HG02678 (cell line): ENCODE data around the gene ACTG1.

Source experiments
- ATAC-seq: cut with Tn5 transposase; IDR thresholded peaks from one replicate; pipeline ENCODE4 v1.9.1; 2021; ENCODE audit warnings: mild to moderate bottlenecking, moderate library complexity; ENCODE audit not compliant: unreplicated experiment

ACTG1 gene

GRCh38 chr17:81483085-81483861 lies 29.3 kb downstream of the ACTG1 start:
- ATAC-seq, result no peak

GRCh38 chr17:81482673-81483072 lies 29.9 kb downstream of the ACTG1 start:
- no peak for ATAC-seq

DNA sequence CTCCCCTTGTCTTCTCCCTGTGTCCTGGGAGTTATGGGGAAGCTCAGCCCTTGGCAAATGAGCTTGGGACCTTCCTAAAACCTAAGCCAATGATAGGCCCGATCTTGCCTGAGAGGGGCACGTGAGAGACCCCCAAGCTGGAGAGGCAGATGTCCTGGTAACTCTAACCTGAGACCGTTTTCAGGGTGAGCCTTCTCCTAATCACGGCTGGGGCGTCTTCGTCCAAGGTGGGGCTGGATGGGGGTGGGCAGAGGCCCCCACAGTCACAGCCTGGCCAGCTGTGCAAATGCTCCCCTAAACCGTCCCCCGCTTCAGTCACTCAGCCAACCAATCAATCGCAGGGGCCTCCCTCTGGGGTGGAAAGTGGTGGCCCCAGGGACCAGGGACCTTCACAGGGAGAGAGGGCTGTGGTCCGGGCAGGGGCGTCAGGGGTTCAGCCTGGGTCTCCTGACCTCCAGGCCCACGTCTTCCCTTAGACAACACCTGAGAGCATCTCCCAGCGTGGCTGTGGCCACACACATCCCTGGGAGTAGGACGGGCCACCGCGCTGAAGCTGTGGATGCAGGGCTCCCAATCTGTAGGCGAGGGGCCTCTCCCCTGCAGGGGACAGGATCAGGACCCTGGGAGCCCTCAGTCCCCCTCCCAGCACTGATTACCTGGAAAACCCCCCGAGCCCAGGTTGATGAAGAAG lies 30.6 kb downstream of the ACTG1 start:
- ATAC-seq, result no peak

GRCh38 chr17:81481073-81481799 lies 31.4 kb downstream of the ACTG1 start:
- no peak for ATAC-seq

- ATAC-seq, result no peak
Observed at GRCh38 chr17:81480140-81481072, 32.2 kb downstream of the ACTG1 start.

DNA sequence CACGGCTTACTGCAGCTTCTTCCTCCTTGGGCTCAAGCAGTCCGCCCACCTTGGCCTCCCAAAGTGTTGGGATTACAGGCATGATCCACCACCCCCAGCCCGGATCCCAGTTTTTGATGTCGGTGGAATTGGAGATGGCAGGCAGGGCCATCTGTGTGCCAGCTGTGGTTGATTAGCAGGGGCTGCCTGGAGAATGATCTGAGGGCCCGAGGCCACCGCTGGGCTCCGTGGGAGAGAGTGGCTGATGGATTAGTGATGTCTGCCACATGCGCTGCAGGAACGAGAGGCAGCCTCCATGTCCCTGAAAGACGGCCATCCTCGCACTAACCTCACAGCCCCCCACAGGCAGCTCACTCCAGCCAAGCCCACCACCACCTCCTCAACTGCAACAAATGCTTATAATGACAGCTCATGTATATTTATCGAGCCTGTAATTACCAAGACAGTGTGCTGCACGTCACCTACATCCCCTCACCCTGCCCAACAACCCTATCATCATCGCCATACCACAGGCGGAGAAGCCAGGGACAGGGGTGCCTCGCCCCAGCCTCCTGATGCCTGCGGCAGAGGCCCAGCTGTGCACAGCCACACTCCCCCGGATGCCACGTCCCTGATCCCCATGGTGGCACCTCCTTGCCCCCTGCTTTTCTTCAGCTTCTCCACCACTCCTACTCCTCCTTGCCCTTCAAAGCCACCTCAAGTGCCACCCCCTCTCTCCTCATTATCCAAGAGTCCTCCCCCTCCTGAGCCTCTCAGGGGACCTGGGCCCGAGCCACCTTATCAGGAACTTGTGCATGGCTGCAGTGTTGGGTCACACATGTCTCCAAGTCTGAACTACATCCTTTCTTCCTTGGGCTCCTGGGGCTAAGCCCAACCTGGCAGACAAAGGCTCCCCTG lies 33.2 kb downstream of the ACTG1 start:
- ATAC-seq, result no peak

DNA sequence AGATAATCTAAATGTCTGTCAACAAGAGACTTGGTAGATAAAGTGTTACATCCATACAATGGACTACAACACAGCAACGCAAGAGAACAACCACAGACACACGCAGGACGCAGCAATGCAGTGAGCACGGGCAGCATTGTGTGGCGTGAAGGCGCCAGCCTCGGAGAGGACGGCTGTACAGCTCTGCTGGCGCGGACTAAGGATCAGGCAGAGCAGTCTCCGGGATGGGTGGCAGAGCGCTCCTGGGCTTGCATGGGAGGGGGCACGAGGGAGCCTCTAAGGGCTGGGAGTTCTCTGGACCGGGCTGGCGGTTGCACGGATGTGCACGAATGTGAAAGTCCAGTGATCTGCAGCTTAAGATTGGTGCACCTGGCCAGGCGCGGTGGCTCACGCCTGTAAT lies 34.5 kb downstream of the ACTG1 start:
- no peak for ATAC-seq

DNA sequence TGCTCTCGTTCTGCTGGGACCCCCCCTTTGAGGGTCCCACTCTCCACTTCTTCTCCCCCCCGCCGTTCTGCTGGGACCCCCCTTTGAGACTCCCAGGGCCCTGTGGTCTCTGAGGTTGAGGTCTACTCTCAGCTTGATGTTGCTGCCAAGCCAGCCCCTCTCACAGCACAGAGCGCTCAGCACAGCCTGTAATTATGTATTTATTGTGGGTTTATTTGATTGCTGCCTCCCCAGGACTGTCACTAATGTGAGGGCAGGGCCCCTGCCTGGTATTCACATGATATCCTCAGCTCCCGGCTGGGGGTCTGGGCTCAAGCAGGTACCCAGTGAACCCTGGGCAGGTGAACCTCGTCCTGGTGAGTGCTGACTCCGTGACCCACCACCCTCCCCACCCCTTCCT lies 35.4 kb downstream of the ACTG1 start:
- no peak for ATAC-seq

DNA sequence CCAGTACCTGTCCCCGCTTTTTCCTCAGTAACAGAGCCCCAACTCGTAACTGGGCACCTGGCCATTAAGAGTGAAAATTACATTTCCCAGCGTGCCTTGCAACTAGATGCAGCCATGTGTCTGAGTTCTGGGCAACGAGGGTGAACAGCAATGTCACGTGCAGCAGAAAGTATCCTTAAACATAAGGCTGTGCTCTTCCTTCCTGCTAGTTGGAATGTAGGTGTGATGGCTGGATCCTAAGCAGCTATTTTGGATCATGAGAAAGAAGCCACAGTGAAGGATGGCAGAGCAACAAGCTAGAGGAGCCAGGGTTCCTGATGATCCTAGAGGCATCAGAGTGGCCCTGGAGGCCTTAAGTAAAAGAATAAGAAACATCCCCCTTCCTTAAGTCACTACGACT lies 36.0 kb downstream of the ACTG1 start:
- no peak for ATAC-seq

DNA sequence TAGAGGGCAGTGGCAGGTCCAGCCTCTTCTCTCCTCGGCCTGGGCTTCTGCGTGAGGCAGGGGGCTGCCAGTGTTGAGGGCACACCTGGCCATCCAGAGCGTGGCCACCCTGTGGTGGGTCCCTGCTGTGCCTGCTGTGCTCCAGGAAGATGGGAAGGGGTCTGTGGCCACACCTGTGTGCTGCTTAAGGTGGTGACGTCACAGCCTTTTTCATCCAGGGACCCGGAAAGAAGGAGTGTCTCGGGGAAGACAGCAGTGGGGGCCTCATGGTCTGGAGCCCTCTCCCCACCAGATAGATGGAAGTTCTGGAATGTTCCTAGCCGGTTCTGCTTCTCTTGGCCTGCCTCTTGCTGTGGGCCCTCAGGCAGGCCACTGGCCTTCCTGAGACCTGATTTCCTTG lies 36.5 kb downstream of the ACTG1 start:
- ATAC-seq, result no peak

DNA sequence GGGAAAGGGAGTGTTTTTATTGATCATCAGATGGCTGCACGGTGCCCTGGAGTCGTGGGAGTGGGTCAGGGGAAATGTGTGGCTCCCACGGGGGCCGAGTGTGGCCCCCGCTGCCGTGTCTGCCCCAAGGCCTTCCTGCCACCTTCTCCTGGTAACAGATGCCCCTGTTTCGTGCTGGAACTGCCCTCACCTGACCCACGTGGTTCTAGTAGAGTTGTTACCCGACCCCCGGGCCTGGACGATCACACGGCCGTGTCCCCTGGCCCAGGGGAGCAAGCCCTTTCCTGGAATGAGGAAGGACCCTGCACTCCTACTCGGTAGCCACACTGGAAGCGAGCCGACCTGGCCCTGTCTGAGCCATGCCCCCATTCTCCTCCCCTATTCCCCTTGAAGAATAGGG lies 37.6 kb downstream of the ACTG1 start:
- no peak for ATAC-seq

GRCh38 chr17:81473019-81473418 lies 39.6 kb downstream of the ACTG1 start:
- no peak for ATAC-seq

DNA sequence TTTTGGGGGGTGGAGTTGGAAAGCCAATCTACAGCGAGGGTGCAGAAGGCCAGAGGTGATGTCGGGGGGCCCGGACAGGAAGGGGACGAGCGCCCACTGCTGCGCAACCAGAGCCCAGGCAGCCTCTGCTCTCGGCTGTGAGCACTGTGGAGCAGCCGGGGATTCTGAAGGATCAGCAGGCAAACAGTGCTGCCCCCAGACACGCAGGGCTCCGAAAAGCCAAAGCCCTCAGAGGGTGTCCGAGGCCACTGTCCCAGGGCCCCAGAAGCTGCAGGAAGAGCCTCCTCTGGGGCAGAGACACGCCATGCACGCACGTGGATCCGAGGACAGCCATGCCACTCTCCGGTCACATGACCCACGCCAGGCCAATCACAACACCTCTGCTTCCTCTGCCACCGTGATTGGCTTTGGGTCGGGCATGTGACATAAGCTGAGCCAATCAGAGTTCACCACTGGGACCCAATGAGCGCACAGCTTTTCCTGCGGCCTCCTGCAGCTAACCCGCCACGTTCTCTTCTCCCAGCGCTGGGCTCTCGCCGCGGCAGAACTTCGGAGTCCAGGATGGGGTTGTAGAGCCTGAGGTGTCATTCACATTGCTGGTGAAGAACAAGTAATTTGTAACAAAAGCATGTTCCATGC lies 40.7 kb downstream of the ACTG1 start:
- no peak for ATAC-seq

- no peak for ATAC-seq
Observed at GRCh38 chr17:81470944-81471817, 41.4 kb downstream of the ACTG1 start.

DNA sequence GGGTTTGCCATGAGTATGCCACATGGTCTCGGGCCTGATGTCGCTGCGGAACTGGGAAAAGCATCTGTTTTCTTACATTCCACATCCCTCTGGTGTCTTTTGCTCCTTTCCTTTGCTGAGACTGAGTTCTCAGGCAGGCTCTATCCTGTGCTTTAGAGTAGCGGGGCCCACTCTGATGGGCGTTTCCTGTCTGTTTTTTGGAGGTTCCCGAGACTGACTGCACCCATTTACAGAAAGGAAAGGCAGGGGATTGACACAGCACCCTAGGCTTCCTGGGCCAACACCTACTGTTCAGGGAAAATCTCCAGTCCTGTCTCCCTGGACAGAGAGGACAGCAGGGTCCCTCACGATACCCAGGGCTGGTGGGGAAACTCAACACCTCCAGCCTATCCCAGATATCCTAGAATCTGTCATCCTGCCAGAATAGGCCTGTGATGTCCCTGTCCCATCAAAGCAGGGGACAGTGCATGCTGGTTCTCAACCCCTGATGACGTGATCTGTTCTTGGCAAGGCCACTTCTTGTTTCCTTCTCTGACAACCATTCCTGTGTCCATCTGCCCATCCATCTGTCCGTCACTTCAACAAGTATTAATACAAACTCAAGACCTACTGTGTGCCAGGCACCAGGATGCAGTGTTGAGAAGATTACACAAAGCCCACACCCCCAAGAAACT lies 42.2 kb downstream of the ACTG1 start:
- ATAC-seq, result no peak

DNA sequence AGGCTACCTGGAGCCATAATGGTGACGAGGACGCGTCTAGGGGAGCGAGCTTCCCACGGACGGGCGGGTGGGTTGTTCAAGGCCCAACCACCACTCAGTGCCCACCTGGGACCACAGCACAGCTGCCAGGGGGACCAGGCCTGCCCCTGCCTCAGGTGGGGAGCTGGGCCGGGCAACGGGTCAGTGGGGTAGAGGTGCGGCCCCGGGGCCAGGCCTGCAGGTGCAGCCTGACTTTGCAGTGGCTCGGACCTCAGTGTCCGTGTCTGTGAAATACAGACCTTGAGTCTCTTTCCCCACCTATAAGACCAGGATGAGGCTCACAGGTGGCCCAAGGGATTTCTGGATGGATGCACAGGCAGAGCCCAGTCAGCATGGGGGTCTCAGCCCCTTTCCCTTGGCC lies 43.3 kb downstream of the ACTG1 start:
- ATAC-seq, result no peak

GRCh38 chr17:81468770-81469121 lies 43.9 kb downstream of the ACTG1 start:
- ATAC-seq, result no peak
